ENCODE results near the gene DIS3L. TPM values are rescaled to one million over a fixed set of nuclear protein-coding genes. Genes with fewer than 3 reads are reported as not detected.
A peak's percentile ranks its signal among the peaks of the same experiment; 100 is the strongest.

DIS3L gene
- total and polyA plus RNA-seq, 2 of the 13 experiments (the other 11 are each of a cell fraction or from before 2014, with no cell fraction given), result 21.0 to 50.5 TPM

- no peak for TF ChIP-seq ZNF30 (CRISPR knock-in tag; IDR thresholded peaks at IDR 0.05)
- no peak for TF ChIP-seq ZNF652 (CRISPR knock-in tag; IDR thresholded peaks at IDR 0.05; ENCODE audit: borderline replicate concordance, low read depth)
- no peak for TF ChIP-seq GATAD1 (CRISPR knock-in tag; IDR thresholded peaks at IDR 0.05)
- no peak for TF ChIP-seq FOXP1 (IDR thresholded peaks at IDR 0.05)
- no peak for TF ChIP-seq FOXP1 (CRISPR knock-in tag; IDR thresholded peaks at IDR 0.05)
- no peak for TF ChIP-seq ATF2 (CRISPR knock-in tag; IDR thresholded peaks at IDR 0.05)
- TF ChIP-seq FOXA1 (IDR thresholded peaks at IDR 0.05), result no peak
- TF ChIP-seq FOXA1 (CRISPR knock-in tag; IDR thresholded peaks at IDR 0.05), result no peak
- TF ChIP-seq SP2 (CRISPR knock-in tag; IDR thresholded peaks at IDR 0.05), result peak; percentile 25; the same call in 1 of the 2 replicates
- TF ChIP-seq POLR2AphosphoS5 (IDR thresholded peaks at IDR 0.05; ENCODE audit: low read depth, low read length), result peak; percentile 54
- no peak for TF ChIP-seq TP53 (CRISPR knock-in tag; conservative IDR thresholded peaks at IDR 0.05)
- peak; percentile 92 for TF ChIP-seq ZFX (CRISPR knock-in tag; IDR thresholded peaks at IDR 0.05; ENCODE audit: low read depth)
- peak; percentile 48; the same call in 1 of the 2 replicates for TF ChIP-seq ZNF768 (CRISPR knock-in tag; IDR thresholded peaks at IDR 0.05)
- TF ChIP-seq SUZ12 (IDR thresholded peaks at IDR 0.05; ENCODE audit: low read depth, low read length), result no peak
- TF ChIP-seq ZNF225 (CRISPR knock-in tag; IDR thresholded peaks at IDR 0.05), result no peak
- 0 out of 2 replicates have a peak, but pooled peaks have one; percentile 54 for TF ChIP-seq ZNF816 (CRISPR knock-in tag; IDR thresholded peaks at IDR 0.05; ENCODE audit: borderline replicate concordance)
- no peak for TF ChIP-seq NR2C2 (CRISPR knock-in tag; IDR thresholded peaks at IDR 0.05; ENCODE audit: borderline replicate concordance)
- no peak for TF ChIP-seq RERE (CRISPR knock-in tag; IDR thresholded peaks at IDR 0.05; ENCODE audit: low read depth)
- no peak for TF ChIP-seq ZNF260 (CRISPR knock-in tag; IDR thresholded peaks at IDR 0.05; ENCODE audit: borderline replicate concordance, low read depth)
- no peak for TF ChIP-seq ETV6 (CRISPR knock-in tag; conservative IDR thresholded peaks at IDR 0.05)
- TF ChIP-seq ZBTB43 (CRISPR knock-in tag; conservative IDR thresholded peaks at IDR 0.05), result no peak
- TF ChIP-seq ZFY (CRISPR knock-in tag; IDR thresholded peaks at IDR 0.05), result peak; percentile 96
- no peak for TF ChIP-seq THAP8 (CRISPR knock-in tag; IDR thresholded peaks at IDR 0.05; ENCODE audit: borderline replicate concordance)
- 0 out of 2 replicates have a peak, but pooled peaks have one; percentile 26 for TF ChIP-seq SAFB2 (CRISPR knock-in tag; IDR thresholded peaks at IDR 0.05; ENCODE audit: borderline replicate concordance, low read depth)
These were observed at the start of gene DIS3L (continued) for GRCh38 chr15:66293419-66294156.

Data from HepG2 (cell line).